Endothelial cell of hepatic sinusoid (primary cell): ENCODE results near the gene RCN2.

Source experiments
- in situ Hi-C: cut with HindIII; loops from 2 replicates; pipeline ENCODE4 v1.10.0; 2017; ENCODE audit warnings: low sequenced_read_pairs

Gene RCN2

GRCh38 chr15:76991741-76992645 lies 60.4 kb downstream of the RCN2 start:
- in situ Hi-C loops: no loop called here

- in situ Hi-C loops: no loop called here
Observed at GRCh38 chr15:76993114-76993725, 61.7 kb downstream of the RCN2 start.

GRCh38 chr15:76994001-76994400 lies 62.5 kb downstream of the RCN2 start:
- in situ Hi-C loops: no loop called here

GRCh38 chr15:76994496-76994895 lies 62.9 kb downstream of the RCN2 start:
- in situ Hi-C loops: no loop called here

- in situ Hi-C loops: no loop called here
Observed at GRCh38 chr15:76994971-76995945, 63.7 kb downstream of the RCN2 start, which contains the start of gene PSTPIP1. Gene PSTPIP1, plus strand, starts transcription at chr15:76995126. Its CDS starts 448 bp downstream, at chr15:76995574.

GRCh38 chr15:76996076-76996525 lies 64.6 kb downstream of the RCN2 start:
- in situ Hi-C loops: no loop called here

GRCh38 chr15:76996526-76997401 lies 65.2 kb downstream of the RCN2 start:
- in situ Hi-C loops: no loop called here

GRCh38 chr15:76998663-76999285 lies 67.2 kb downstream of the RCN2 start:
- in situ Hi-C loops: no loop called here

- in situ Hi-C loops: no loop called here
Observed at GRCh38 chr15:76999996-77000395, 68.4 kb downstream of the RCN2 start.

GRCh38 chr15:77001351-77001750 lies 69.8 kb downstream of the RCN2 start:
- in situ Hi-C loops: no loop called here

GRCh38 chr15:77001966-77002365 lies 70.4 kb downstream of the RCN2 start:
- in situ Hi-C loops: no loop called here

- in situ Hi-C loops: no loop called here
Observed at GRCh38 chr15:77002436-77002835, 70.9 kb downstream of the RCN2 start.

- in situ Hi-C loops: no loop called here
Observed at GRCh38 chr15:77002954-77003912, 71.7 kb downstream of the RCN2 start.
